ENCODE results near the gene SNX14. TPM values are rescaled to one million over a fixed set of nuclear protein-coding genes. Genes with fewer than 3 reads are reported as not detected.

SNX14 gene
- total RNA-seq, 1 donor from 2014 or later = 62.4 TPM

DNA sequence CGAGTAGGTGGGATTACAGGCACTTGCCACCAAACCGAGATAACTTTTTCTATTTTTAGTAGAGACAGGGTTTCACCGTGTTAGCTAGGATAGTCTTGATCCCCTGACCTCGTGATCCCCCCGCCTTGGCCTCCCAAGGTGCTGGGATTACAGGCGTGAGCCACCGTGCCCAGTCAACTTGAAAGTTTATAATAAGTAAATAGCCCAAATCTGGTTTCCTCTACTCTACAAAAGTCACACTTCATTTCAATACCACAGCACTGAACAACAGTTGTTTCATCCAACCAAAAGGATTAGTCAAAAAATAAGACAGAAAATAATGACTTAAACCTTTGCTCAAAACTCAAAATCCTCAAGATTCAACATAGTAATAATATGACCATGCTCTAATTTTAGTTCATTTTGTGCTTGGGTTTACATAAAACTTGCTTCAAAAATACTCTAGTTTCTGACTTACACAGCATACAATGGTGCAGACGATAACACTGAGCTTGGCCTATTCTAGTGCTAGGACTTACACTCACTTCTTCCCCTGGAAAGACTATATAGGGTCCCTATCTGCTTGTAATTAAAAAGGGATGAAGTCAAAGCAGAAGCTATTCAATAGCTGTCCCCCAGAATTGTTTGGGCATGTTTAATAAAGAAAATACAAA, 87.1 kb downstream of the SNX14 start:
- Mint-ChIP-seq H3K27me3 (no peaks in the 10 kb centered on the region), H3K4me1 (ENCODE audit: unreplicated experiment) (no peaks in the 10 kb centered on the region), H3K4me3 (no peak overlapping the region), H3K36me3 (peaks cover 15% of the 10 kb centered on the region), H3K27ac (no peak overlapping the region), H3K9me3 (no peaks in the 10 kb centered on the region)
- no peak for DNase-seq (ENCODE audit: extremely low spot score, unreplicated experiment)
- TF ChIP-seq, protein P1, sequence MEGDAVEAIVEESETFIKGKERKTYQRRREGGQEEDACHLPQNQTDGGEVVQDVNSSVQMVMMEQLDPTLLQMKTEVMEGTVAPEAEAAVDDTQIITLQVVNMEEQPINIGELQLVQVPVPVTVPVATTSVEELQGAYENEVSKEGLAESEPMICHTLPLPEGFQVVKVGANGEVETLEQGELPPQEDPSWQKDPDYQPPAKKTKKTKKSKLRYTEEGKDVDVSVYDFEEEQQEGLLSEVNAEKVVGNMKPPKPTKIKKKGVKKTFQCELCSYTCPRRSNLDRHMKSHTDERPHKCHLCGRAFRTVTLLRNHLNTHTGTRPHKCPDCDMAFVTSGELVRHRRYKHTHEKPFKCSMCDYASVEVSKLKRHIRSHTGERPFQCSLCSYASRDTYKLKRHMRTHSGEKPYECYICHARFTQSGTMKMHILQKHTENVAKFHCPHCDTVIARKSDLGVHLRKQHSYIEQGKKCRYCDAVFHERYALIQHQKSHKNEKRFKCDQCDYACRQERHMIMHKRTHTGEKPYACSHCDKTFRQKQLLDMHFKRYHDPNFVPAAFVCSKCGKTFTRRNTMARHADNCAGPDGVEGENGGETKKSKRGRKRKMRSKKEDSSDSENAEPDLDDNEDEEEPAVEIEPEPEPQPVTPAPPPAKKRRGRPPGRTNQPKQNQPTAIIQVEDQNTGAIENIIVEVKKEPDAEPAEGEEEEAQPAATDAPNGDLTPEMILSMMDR (conservative IDR thresholded peaks at IDR 0.05) = no peak

DNA sequence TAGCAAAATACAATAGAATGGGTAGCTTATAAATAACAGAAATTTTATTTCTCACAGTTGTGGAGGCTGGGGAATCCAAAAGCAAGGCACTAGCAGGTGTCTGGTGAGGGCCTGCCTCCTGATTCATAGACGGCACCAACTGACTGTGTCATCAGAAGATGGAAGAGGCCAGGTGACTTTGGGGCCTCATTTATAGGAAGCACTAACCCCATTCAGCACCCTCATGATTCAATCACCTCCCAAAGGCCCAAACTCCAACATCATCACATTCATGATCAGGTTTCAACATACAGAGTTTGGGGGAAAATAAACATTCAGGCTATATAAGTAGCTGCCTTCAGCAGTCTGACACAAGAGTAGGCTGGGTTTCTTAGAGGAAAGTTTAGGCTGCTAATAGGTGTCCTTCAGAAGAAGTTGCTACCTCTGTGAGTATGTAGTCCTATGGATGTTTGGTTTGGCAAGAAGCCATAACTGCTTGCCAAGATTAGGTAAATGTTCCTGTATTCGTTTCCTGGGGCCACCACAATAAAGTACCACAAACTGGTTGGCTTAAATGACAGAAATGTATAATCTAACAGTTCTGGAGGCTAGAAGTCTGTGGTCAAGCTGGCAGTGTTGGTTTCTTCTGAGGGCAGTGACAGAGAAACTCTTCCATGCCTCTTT, 94.9 kb downstream of the SNX14 start:
- peaks cover 16% of the 10 kb centered on the region for H3K4me1 Mint-ChIP-seq (ENCODE audit: unreplicated experiment)
- peaks cover 7% of the 10 kb centered on the region for H3K9me3 Mint-ChIP-seq
- H3K4me3 Mint-ChIP-seq = no peak overlapping the region
- H3K27ac Mint-ChIP-seq = no peak overlapping the region
- H3K27me3 Mint-ChIP-seq = no peaks in the 10 kb centered on the region
- H3K36me3 Mint-ChIP-seq = peaks cover 10% of the 10 kb centered on the region
- TF ChIP-seq, protein P1 (conservative IDR thresholded peaks at IDR 0.05) = no peak
- DNase-seq (ENCODE audit: extremely low spot score, unreplicated experiment) = no peak

DNA sequence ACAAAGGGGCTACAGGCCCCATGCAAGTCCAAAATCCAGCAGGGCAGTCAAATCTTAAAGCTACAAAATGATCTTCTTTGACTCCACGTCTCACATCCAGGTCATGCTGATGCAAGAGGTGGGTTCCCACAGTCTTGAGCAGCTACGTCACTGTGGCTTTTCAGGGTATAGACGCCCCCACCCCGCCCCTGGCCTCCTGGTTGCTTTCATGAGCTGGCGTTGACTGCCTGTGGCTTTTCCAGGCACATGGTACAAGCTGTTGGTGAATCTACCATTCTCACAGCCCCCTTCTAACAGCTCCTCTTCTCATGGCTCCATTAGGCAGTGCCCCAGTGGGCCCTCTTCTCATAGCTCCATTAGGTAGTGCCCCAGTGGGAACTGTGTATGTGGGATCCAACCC, 96.8 kb downstream of the SNX14 start:
- H3K4me1 Mint-ChIP-seq (ENCODE audit: unreplicated experiment) = peaks cover 16% of the 10 kb centered on the region
- no peaks in the 10 kb centered on the region for H3K27me3 Mint-ChIP-seq
- no peak for DNase-seq (ENCODE audit: extremely low spot score, unreplicated experiment)
- H3K27ac Mint-ChIP-seq = no peak overlapping the region
- TF ChIP-seq, protein P1 (conservative IDR thresholded peaks at IDR 0.05) = no peak
- peaks cover 10% of the 10 kb centered on the region for H3K36me3 Mint-ChIP-seq
- peaks cover 7% of the 10 kb centered on the region for H3K9me3 Mint-ChIP-seq
- H3K4me3 Mint-ChIP-seq = no peak overlapping the region

DNA sequence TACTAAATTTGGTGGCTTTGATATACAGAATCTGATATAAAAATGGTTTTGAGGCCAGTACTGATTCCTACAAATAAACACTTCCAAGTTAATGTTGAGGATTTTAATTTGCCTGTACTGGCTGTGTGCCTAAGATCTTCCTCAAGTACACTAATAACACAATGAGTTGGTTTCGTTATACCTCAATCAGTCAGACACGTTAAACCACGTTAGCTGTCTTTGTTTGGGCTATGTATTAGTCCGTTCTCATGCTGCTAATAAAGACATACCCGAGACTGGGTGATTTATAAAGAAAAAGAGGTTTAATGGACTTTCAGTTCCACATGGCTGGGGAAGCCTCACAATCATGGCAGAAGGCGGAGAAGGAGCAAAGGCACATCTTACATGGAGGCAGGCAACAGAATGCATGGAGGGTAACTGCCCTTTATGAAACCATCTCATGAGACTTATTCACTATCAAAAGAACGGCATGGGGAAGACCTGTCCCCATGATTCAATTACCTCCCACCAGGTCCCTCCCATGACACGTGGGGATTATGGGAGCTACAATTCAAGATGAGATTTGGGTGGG, 97.6 kb downstream of the SNX14 start:
- peaks cover 16% of the 10 kb centered on the region for H3K4me1 Mint-ChIP-seq (ENCODE audit: unreplicated experiment)
- H3K36me3 Mint-ChIP-seq = peaks cover 10% of the 10 kb centered on the region
- TF ChIP-seq, protein P1 (conservative IDR thresholded peaks at IDR 0.05) = no peak
- no peaks in the 10 kb centered on the region for H3K27me3 Mint-ChIP-seq
- H3K9me3 Mint-ChIP-seq = peaks cover 9% of the 10 kb centered on the region
- no peak for DNase-seq (ENCODE audit: extremely low spot score, unreplicated experiment)
- no peak overlapping the region for H3K27ac Mint-ChIP-seq
- no peak overlapping the region for H3K4me3 Mint-ChIP-seq

DNA sequence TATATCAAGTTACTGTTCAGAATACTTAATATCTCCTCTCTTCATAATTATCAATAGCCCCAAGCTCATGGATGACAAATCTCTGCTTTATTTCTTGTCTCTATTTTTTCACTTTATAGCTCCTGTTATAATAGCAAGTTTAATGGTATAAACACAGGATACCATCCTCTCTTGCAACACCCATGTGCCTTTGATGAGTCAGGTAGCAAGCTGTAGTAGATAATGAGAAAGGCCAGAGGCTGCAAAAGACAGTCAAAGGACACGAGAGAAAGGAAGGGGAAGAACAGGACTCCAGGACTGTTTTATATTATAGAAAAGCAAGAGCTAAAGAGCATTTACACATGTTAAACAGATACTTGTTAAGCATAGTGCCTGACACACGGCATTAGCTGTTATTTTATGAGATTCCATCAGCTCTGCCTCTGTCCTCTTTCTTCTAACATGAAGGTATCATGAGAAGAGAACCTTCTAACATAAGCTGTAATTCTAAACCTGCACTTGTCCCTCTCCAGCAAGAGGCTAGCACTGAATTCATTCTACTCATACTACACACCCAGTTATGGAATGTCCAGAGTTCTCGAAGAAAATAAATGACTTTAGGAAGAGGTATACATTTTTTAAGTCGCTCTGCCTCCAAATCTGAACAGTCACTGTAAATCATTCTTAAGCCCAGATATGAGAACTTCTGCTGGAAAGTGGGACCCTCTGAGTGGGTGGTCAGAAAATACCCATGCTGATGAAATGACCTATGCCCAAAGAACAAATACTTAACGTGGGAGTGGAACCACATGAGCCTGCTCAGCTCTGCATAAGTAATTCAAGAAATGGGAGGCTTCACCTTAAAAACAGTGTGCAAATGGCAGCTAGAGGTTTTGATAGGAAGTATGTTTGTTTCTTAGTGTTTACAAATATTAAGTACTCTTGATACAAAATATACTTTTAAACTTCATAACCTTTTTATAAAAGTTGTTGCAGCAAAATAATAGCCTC, 98.8 kb downstream of the SNX14 start:
- DNase-seq (ENCODE audit: extremely low spot score, unreplicated experiment) = no peak
- H3K9me3 Mint-ChIP-seq = peaks cover 12% of the 10 kb centered on the region
- peaks cover 16% of the 10 kb centered on the region for H3K4me1 Mint-ChIP-seq (ENCODE audit: unreplicated experiment)
- TF ChIP-seq, protein P1 (conservative IDR thresholded peaks at IDR 0.05) = no peak
- peak overlapping the region; percentile 88 for H3K27ac Mint-ChIP-seq
- H3K27me3 Mint-ChIP-seq = no peaks in the 10 kb centered on the region
- peaks cover 10% of the 10 kb centered on the region for H3K36me3 Mint-ChIP-seq
- peak overlapping the region; percentile 42 for H3K4me3 Mint-ChIP-seq
